ENCODE results near the gene TMEM132E.

Gene TMEM132E

GRCh38 chr17:34680151-34680550 lies 100.8 kb downstream of the TMEM132E start:
- no peak for DNase-seq
- no peak overlapping the region for H3K4me3 Mint-ChIP-seq
- no peaks in the 10 kb centered on the region for H3K4me1 Mint-ChIP-seq
- H3K27ac Mint-ChIP-seq: no peak overlapping the region
- H3K27me3 Mint-ChIP-seq (ENCODE audit: low read depth, poor library complexity): peaks cover 52% of the 10 kb centered on the region
- TF ChIP-seq CTCF (IDR thresholded peaks at IDR 0.05): no peak
- H3K9me3 Mint-ChIP-seq: no peaks in the 10 kb centered on the region
- no peaks in the 10 kb centered on the region for H3K36me3 Mint-ChIP-seq (ENCODE audit: low read depth)

GRCh38 chr17:34682305-34682704 lies 102.9 kb downstream of the TMEM132E start:
- Mint-ChIP-seq H3K4me3 (no peak overlapping the region), H3K27ac (no peak overlapping the region), H3K9me3 (no peaks in the 10 kb centered on the region), H3K36me3 (ENCODE audit: low read depth) (no peaks in the 10 kb centered on the region), H3K27me3 (ENCODE audit: low read depth, poor library complexity) (peaks cover 67% of the 10 kb centered on the region), H3K4me1 (no peaks in the 10 kb centered on the region)
- no peak for TF ChIP-seq CTCF (IDR thresholded peaks at IDR 0.05)
- DNase-seq: no peak

GRCh38 chr17:34683390-34683789 lies 104.0 kb downstream of the TMEM132E start:
- H3K4me1 Mint-ChIP-seq: no peaks in the 10 kb centered on the region
- no peak overlapping the region for H3K27ac Mint-ChIP-seq
- no peaks in the 10 kb centered on the region for H3K36me3 Mint-ChIP-seq (ENCODE audit: low read depth)
- no peak for TF ChIP-seq CTCF (IDR thresholded peaks at IDR 0.05)
- H3K9me3 Mint-ChIP-seq: peaks cover 4% of the 10 kb centered on the region
- DNase-seq: no peak
- peaks cover 71% of the 10 kb centered on the region for H3K27me3 Mint-ChIP-seq (ENCODE audit: low read depth, poor library complexity)
- H3K4me3 Mint-ChIP-seq: no peak overlapping the region
